Jurkat, Clone E6-1 (cell line): Measurements from ENCODE around the gene ARID1B.
A peak's percentile ranks its signal among the peaks of the same experiment; 100 is the strongest.

Experiments
- DNase-seq: peaks from one replicate; pipeline ENCODE4 v3.0.0-alpha.2; 2011; ENCODE audit warnings: low read depth, low spot score
- H3K4me3 ChIP-seq: 2 replicates; pipeline ENCODE4 v1.5.1; 2011; ENCODE audit warnings: mild to moderate bottlenecking, low read length, control low read depth, moderate library complexity

Gene ARID1B

GRCh38 chr6:157162766-157163433 is 385.7 kb downstream of the ARID1B start:
- no peak overlapping the region for H3K4me3 ChIP-seq
- DNase-seq, result no peak

- no peak overlapping the region for H3K4me3 ChIP-seq
- no peak for DNase-seq
Measured at GRCh38 chr6:157163434-157164159, 386.4 kb downstream of the ARID1B start.

- no peak overlapping the region for H3K4me3 ChIP-seq
- no peak for DNase-seq
Measured at GRCh38 chr6:157164972-157165371, 387.8 kb downstream of the ARID1B start.

GRCh38 chr6:157166784-157167183 is 389.6 kb downstream of the ARID1B start:
- DNase-seq, result no peak
- H3K4me3 ChIP-seq, result no peak overlapping the region

- no peak for DNase-seq
- no peak overlapping the region for H3K4me3 ChIP-seq
Measured at GRCh38 chr6:157167837-157168236, 390.7 kb downstream of the ARID1B start.

GRCh38 chr6:157168471-157168870 is 391.3 kb downstream of the ARID1B start:
- H3K4me3 ChIP-seq, result no peak overlapping the region
- no peak for DNase-seq

- DNase-seq, result no peak
- no peak overlapping the region for H3K4me3 ChIP-seq
Measured at GRCh38 chr6:157169226-157169625, 392.0 kb downstream of the ARID1B start.

GRCh38 chr6:157169656-157170055 is 392.5 kb downstream of the ARID1B start:
- no peak for DNase-seq
- H3K4me3 ChIP-seq, result no peak overlapping the region

- DNase-seq, result no peak
- no peak overlapping the region for H3K4me3 ChIP-seq
Measured at GRCh38 chr6:157170535-157170934, 393.4 kb downstream of the ARID1B start.

- DNase-seq, result no peak
- H3K4me3 ChIP-seq, result no peak overlapping the region
Measured at GRCh38 chr6:157171801-157172200, 394.6 kb downstream of the ARID1B start.

GRCh38 chr6:157172231-157172701 is 395.1 kb downstream of the ARID1B start:
- H3K4me3 ChIP-seq, result no peak overlapping the region
- no peak for DNase-seq

GRCh38 chr6:157172830-157173536 is 395.8 kb downstream of the ARID1B start:
- no peak overlapping the region for H3K4me3 ChIP-seq
- DNase-seq, result no peak

GRCh38 chr6:157173776-157174175 is 396.6 kb downstream of the ARID1B start:
- H3K4me3 ChIP-seq, result no peak overlapping the region
- no peak for DNase-seq

- no peak for DNase-seq
Measured at GRCh38 chr6:157174731-157175130, 397.6 kb downstream of the ARID1B start.

GRCh38 chr6:157177731-157178336 is 400.7 kb downstream of the ARID1B start:
- no peak overlapping the region for H3K4me3 ChIP-seq
- no peak for DNase-seq

More at GRCh38 chr6:157174731-157175130, 397.6 kb downstream of the ARID1B start:
- H3K4me3 ChIP-seq, result no peak overlapping the region

GRCh38 chr6:157181649-157182048 is 404.5 kb downstream of the ARID1B start:
- H3K4me3 ChIP-seq, result no peak overlapping the region

GRCh38 chr6:157182503-157183264 is 405.5 kb downstream of the ARID1B start:
- DNase-seq, result peak; percentile 62
- H3K4me3 ChIP-seq, result no peak overlapping the region

More at GRCh38 chr6:157181649-157182048, 404.5 kb downstream of the ARID1B start:
- DNase-seq, result no peak

- peak; percentile 39 for DNase-seq
- H3K4me3 ChIP-seq, result no peak overlapping the region
Measured at GRCh38 chr6:157184202-157185015, 407.2 kb downstream of the ARID1B start.
